HG03139 (cell line): ENCODE results near the gene KRT15.
"Not testable (repeated sequence)": the region's sequence is repeated elsewhere in the genome, so short reads cannot be mapped to it uniquely, and the experiment has no call there.

Source experiments
- ATAC-seq: cut with Tn5 transposase; IDR thresholded peaks from one replicate; pipeline ENCODE4 v1.9.1; 2021; ENCODE audit not compliant: unreplicated experiment

Gene KRT15

DNA sequence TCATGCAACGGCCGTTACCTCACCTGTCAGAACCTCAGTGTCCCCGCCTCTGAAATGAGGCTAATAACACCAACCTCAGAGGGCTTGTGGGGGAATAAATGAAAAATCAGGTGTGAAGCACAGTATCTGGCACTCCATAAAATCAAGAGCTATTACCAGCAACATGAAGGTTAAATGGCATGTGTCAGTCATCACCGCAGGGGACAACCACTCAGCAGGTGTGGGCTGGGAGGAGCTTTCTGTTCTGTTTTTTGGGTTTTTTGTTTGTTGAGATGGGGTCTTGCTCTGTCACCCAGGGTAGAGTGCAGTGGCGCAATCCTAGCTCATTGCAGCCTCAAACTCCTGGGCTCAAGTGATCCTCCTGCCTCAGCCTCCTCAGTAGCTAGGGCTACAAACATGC lies 26.2 kb upstream of the KRT15 start:
- ATAC-seq = no peak

GRCh38 chr17:41544491-41544892 lies 25.8 kb upstream of the KRT15 start:
- ATAC-seq = no peak

DNA sequence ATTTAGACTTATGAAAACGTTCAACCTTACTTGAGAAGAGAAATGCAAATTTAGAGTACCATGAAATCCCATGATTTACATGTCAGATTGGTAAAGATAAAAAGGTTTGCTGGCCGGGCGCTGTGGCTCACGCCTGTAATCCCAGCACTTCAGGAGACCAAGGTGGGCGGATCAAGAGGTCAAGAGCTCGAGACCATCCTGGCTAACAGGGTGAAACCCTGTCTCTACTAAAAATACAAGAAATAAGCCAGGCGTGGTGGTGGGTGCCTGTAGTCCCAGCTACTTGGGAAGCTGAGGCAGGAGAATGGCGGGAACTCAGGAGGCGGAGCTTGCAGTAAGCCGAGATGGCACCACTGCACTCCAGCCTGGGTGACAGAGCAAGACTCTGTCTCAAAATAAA lies 24.1 kb upstream of the KRT15 start:
- ATAC-seq = not testable (repeated sequence)

DNA sequence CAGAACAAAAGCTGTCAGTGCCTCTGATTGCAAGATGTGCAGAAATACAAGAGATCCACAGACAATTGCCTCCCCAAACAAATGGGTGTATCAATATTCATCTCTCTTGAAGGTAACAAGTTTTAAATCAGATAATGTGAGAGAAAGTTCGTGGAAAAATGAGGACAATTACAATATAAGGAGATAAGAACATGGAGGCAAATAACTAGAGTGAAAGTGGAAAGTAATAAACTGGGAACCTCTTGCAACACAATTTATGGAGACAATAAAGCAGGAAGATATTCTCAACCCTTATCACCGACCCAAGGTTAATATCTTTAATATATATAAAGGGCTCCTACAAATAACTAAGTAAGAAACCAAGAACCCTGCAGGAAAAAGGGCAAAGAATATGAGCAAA lies 23.7 kb upstream of the KRT15 start:
- ATAC-seq = no peak

GRCh38 chr17:41540921-41541625 lies 22.4 kb upstream of the KRT15 start:
- no peak for ATAC-seq

GRCh38 chr17:41539979-41540701 lies 21.4 kb upstream of the KRT15 start:
- ATAC-seq = no peak

- no peak for ATAC-seq
Measured at GRCh38 chr17:41539071-41539492, 20.4 kb upstream of the KRT15 start.

DNA sequence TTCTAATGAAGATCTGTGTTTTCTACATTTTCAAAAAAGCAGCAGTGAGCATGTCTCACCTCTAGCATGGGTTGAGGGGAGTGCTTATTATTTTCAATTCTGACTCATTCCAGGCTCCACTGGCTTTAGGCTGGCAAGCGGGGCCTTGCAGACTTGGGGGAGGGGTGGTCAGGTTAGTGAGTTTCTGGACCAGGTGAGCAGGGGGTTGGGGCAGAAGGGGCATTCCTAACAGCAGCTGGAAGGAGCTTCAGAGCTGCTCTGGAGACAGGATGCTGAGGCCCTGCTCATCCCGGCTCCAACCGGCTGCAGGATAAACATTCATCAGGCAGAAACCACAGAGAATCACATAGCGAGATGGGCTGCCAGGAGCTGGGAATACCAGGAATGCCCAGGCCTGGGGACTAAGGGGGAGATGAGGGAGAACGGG lies 19.9 kb upstream of the KRT15 start:
- no peak for ATAC-seq

DNA sequence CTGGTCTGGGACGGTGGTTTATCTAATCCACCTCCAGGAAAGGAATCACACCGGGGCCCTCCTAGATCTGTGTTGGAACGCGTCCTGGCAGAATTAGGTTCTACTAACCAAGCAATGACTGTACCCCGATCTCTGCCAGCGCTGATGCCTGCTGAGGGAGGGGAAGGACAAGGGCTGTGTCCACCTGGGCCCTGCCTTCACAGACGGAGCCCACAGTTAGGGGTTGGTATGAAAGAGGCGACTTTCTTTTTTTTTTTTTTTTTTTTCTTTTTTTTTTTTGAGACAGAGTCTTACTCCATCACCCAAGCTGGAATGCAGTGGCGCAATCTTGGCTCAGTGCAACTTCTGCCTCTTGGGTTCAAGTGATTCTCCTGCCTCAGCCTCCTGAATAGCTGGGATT lies 19.3 kb upstream of the KRT15 start:
- no peak for ATAC-seq

- ATAC-seq = no peak
Measured at GRCh38 chr17:41537614-41537954, 18.9 kb upstream of the KRT15 start.

DNA sequence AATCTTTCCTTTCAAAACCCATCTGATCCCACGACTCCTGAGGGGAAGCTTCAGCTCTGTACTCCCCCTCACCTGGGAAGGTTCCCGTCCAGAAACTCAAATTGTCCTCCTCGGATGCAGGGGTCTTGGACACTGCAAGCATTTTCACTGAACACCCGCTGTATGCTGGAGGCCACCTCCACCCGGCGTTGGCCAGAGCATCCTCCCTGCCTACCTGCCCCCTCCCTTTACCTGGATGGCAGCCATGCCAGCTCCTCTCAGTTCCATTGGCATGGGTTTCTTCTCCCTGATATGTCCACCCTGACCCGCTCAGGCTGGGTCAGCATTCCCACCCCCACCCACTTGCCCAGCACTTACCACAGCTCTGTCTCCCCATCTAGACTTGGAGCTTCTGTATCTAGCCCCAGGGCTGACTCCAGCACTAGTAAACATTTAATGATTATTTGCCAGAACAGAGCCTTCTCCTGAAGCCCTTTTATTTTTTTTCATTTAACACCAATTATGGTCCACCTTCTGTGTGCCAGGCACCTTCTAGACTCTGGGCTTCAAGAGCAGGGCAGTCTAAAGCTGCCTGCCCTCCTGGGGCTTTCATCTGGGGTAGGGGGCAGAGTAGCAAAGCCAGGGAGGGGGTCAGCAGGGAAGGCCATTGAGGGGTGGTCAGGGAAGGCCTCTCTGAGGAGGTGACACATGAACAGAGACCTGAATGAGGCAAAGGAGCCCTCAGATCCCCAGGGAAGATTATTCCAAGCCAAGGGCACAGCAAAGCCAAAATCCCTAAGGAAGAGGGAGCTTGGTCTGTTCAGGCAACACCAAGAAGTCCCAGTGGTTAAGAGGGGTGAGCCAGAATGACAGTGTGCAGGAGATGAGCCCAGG lies 18.3 kb upstream of the KRT15 start:
- ATAC-seq = no peak

DNA sequence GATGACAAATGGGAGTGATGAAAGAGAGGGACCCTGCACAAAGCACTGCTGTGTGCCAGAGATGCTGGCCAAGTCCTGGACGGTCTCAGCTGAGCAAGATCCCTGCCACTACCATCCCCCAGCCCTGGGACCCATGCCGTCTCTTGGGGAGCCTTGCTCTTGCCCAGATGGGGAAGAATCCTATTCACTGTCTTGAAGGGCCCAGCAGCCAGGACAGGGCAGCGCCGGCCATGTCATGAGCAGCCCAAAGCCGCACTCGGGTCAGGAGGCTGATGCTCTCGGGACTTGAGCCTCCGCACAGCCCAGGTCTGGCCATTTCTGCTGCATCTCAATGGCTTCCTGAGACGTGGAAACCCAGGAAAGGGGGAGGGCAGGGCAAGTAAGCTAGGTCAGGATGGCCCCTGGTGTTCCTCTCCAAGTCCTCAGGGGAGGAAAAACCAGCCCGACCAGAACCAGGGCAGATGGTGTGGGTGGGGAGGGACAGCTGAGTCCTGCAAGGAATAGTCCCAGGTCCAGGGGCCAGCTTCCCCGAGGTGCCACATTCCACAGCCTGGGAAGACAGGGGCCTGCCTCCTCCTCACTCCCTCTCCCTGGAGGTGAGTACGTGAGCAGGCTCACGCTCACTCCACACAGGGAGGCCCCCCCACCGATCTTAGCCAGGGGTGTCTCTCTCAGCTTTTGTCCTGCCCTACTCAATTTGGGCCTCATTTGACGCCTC lies 17.2 kb upstream of the KRT15 start:
- ATAC-seq = no peak

- ATAC-seq = no peak
Measured at GRCh38 chr17:41534899-41535546, 16.3 kb upstream of the KRT15 start.

- ATAC-seq = no peak
Measured at GRCh38 chr17:41533613-41534012, 14.9 kb upstream of the KRT15 start.

- ATAC-seq = no peak
Measured at GRCh38 chr17:41532947-41533570, 14.4 kb upstream of the KRT15 start.

DNA sequence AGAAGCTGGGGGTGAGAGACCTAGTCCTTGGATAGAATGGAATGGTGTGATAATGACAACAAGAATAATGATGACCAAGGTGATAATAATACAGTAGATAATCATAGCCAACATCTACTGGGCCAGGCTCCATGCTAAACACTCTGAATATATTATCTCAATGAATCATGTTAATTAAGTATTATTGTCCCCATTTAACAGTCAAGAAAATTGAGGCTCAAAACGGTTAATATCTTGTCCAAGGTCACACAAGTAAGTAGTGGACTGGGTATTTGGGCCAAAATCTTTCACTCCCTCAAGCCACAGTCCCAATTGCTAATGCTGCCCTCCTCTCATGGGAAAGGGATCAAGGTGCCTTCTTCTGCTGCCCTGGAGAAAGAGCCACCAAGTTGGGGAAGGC lies 13.3 kb upstream of the KRT15 start:
- no peak for ATAC-seq

DNA sequence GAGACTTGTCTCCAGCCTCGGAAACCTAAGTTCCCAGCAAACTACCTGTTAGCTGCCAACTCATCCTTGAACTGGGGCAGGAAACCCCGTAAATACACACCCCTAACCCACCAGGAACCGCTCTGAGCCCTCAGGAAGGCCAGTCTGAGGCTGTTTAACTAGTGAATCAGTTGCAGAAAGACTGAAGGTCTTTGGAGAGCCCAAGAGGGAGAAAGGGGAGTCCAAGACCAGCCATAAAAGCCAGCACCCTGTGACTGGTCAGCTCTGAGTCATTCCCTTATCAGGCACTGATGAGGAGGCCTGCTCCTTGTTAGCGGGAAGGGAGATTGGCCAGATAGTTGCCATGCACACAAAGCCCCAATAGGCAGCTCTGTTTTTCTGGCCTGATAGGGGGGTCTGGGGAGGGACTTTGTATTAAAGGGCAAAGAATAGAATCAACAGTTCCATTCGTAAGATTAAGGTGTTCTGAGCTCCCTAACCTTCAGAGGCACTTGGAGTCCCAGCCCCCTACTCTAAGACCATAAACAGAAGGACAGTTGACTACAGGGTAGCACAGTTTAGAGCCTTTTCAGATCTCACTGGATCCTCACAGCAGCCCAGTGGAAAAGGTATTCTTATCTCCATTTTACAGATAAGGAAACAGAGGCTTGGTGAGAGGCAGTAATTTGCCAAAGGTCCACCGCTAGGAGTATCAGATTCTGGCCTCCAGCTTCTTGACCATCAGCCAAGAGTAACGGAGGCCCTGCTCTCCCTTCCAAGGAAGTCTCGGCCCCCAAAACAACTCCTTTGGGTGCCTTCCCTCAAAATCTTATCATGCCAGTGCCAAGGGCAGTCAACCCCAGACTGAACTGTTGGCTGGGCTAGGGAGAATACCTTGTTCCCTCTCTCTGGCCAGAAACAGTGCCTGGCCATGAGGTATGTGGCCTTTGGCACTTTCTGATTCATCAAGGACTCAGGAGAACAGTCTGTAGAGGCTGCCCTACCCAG lies 11.7 kb upstream of the KRT15 start:
- ATAC-seq = no peak

DNA sequence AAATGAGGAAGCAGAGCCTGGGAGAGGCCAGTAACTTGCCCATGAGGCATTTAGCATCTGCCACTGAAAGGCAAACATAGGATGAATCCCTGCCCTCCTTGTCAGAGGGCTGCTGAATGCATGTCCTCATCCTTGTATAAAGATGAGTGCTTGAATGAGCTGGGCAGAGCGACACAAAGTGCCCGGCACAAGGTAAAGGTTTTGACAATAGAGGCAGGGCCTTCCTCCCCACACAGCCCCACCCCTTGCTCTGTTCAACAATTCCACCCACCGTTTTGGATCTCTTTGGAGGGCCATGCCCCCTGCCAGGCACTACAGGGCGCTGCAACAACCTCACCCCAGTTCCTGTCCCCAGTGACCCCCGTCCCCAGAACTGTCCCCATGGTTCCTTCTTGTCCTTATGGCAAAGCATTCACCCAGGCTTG lies 10.8 kb upstream of the KRT15 start:
- ATAC-seq = no peak

- ATAC-seq = no peak
Measured at GRCh38 chr17:41528959-41529353, 10.3 kb upstream of the KRT15 start.
